OCI-LY3 (cell line): ENCODE results near the gene BCAP31.

Source experiments
- CTCF ChIP-seq: fragments of 200-600, 300-600 bp; sonication (generic); IDR thresholded peaks from 2 replicates; pipeline ENCODE4 v1.5.1; 2014; ENCODE audit warnings: antibody characterized with exemption, low read length, low read depth
- EZH2phosphoT487 ChIP-seq: fragments of 200-600 bp; shearing (Covaris generic); IDR thresholded peaks from 2 replicates; pipeline ENCODE4 v1.6.1; 2018; ENCODE audit warnings: antibody characterized with exemption, mixed run types, low read depth

DNA sequence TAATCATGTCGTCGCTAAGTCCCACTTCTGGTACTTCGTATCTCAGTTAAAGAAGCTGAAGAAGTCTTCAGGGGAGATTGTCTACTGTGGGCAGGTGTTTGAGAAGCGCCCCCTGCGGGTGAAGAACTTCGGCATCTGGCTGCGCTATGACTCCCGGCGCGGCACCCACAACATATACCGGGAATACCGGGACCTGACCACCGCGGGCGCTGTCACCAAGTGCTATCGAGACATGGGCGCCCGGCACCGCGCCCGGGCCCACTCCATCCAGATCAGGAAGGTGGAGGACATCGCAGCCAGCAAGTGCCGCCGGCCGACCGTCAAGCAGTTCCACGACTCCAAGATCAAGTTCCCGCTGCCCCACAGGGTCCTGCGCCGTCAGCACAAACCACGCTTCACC lies 61.9 kb downstream of the BCAP31 start:
- peak; percentile 55 for TF ChIP-seq CTCF
- TF ChIP-seq EZH2phosphoT487, result no peak
